Adrenal gland (tissue), 5 donors: ENCODE results near the gene CTBP1.

Source experiments
- POLR2A ChIP-seq, 2 donors: fragments of 450-650 bp; IDR thresholded peaks; one replicate each; pipeline ENCODE4 v1.6.1; 2017; ENCODE audit warnings: antibody characterized with exemption in 2 of 2, mild to moderate bottlenecking in 2 of 2, moderate library complexity in 1 of 2
- TF ChIP-seq, protein P1 (sequence below), 6 experiments: fragments of 450-650 bp in 4 of 6; fragments of 200-600 bp in 2 of 6; sonication (generic) in 1 of 6; IDR thresholded peaks; 1 replicate in 5 of 6; 2 replicates in 1 of 6; pipeline versions ENCODE4 v1.5.1 to v1.8.0; 2016 to 2021; ENCODE audit warnings: antibody characterized with exemption in 6 of 6, mild to moderate bottlenecking in 2 of 6, moderate library complexity in 1 of 6
- donor health status: DM: no; HTN: no; CAD: no.

DNA sequence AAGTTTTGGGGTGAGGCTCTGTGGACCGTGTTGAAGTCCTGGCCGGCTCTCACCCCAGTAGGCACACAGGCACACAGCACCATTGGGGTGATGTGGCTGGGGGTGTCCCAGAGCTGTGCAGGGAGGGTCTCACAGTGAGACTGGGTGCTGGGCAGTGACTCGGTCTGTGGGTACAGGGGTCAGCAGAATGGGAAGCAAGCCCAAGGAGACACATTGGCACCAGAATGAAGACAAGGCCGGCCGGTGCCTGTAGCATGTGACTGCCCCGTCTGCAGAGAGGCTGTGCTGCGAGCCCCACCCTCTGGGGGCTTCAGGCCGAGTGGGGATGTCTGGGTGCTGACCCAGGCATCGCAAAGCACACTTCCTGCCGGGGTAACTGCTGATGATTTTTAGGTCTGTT is 46.0 kb upstream of the CTBP1 start:
- TF ChIP-seq, protein P1, sequence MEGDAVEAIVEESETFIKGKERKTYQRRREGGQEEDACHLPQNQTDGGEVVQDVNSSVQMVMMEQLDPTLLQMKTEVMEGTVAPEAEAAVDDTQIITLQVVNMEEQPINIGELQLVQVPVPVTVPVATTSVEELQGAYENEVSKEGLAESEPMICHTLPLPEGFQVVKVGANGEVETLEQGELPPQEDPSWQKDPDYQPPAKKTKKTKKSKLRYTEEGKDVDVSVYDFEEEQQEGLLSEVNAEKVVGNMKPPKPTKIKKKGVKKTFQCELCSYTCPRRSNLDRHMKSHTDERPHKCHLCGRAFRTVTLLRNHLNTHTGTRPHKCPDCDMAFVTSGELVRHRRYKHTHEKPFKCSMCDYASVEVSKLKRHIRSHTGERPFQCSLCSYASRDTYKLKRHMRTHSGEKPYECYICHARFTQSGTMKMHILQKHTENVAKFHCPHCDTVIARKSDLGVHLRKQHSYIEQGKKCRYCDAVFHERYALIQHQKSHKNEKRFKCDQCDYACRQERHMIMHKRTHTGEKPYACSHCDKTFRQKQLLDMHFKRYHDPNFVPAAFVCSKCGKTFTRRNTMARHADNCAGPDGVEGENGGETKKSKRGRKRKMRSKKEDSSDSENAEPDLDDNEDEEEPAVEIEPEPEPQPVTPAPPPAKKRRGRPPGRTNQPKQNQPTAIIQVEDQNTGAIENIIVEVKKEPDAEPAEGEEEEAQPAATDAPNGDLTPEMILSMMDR (IDR thresholded peaks at IDR 0.05): no peak
- TF ChIP-seq POLR2A (IDR thresholded peaks at IDR 0.05): no peak
